CD4-positive, alpha-beta memory T cell (primary cell): ENCODE data around the gene KRT79. TPM values are rescaled to one million over a fixed set of nuclear protein-coding genes. Genes with fewer than 3 reads are reported as not detected.

Experiments
- CTCF ChIA-PET: fragments of 350-600 bp; sonication (Branson Sonifier 250); formaldehyde crosslinking; loops from one replicate; lab custom pipeline; 2021; ENCODE audit warnings: inconsistent platforms; ENCODE audit not compliant: partially characterized antibody; lab: Charles Lee
- POLR2A ChIA-PET: fragments of 350-600 bp; sonication (Branson Sonifier 250); formaldehyde crosslinking; loops from one replicate; lab custom pipeline; 2021; ENCODE audit not compliant: partially characterized antibody; lab: Charles Lee
- DNase-seq, 5 donors: peaks; one replicate each; pipeline versions ENCODE4 v3.0.0 to v3.0.0-alpha.2; 2020 to 2022; ENCODE audit warnings: mixed read lengths in 1 of 5
- H3K27ac ChIP-seq: one replicate; pipeline ENCODE4 v1.7.0; 2013; ENCODE audit warnings: low read depth, low read length
- H3K27me3 ChIP-seq: 2 replicates; pipeline ENCODE4 v1.7.0; 2013; ENCODE audit warnings: mild to moderate bottlenecking, low read length, moderate library complexity; ENCODE audit not compliant: insufficient read depth
- H3K36me3 ChIP-seq: 2 replicates; pipeline ENCODE4 v1.7.0; 2013; ENCODE audit warnings: mild to moderate bottlenecking, low read length, moderate library complexity; ENCODE audit not compliant: insufficient read depth
- H3K4me1 ChIP-seq: 2 replicates; pipeline ENCODE4 v1.7.0; 2013; ENCODE audit warnings: mild to moderate bottlenecking, low read length, moderate library complexity; ENCODE audit not compliant: insufficient read depth
- H3K4me3 ChIP-seq, 2 donors: one replicate each; pipeline ENCODE4 v1.7.0; 2013; ENCODE audit warnings: low read length in 2 of 2, mild to moderate bottlenecking in 1 of 2
- H3K9me3 ChIP-seq, 2 donors: one replicate each; pipeline ENCODE4 v1.7.0; 2013; ENCODE audit warnings: low read length in 2 of 2, control low read depth in 1 of 2; ENCODE audit not compliant: control insufficient read depth in 1 of 2
- H3K27ac Mint-ChIP-seq, 7 donors: one replicate each; pipeline ENCODE4 v1.8.0; 2020 to 2021; ENCODE audit warnings: mixed read lengths in 7 of 7, mild to moderate bottlenecking in 6 of 7, inconsistent platforms in 3 of 7, moderate library complexity in 3 of 7
- H3K27me3 Mint-ChIP-seq, 2 donors: one replicate each; pipeline ENCODE4 v1.8.0; 2020 to 2021; ENCODE audit warnings: mixed read lengths in 2 of 2
- H3K36me3 Mint-ChIP-seq, 2 donors: one replicate each; pipeline ENCODE4 v1.8.0; 2020 to 2021; ENCODE audit warnings: mixed read lengths in 2 of 2, inconsistent platforms in 1 of 2, mild to moderate bottlenecking in 1 of 2
- H3K4me1 Mint-ChIP-seq, 4 donors: one replicate each; pipeline ENCODE4 v1.8.0; 2020 to 2021; ENCODE audit warnings: mixed read lengths in 4 of 4, mild to moderate bottlenecking in 1 of 4
- H3K4me3 Mint-ChIP-seq, 8 donors: one replicate each; pipeline ENCODE4 v1.8.0; 2020 to 2021; ENCODE audit warnings: mixed read lengths in 8 of 8, mild to moderate bottlenecking in 7 of 8, moderate library complexity in 6 of 8, inconsistent platforms in 3 of 8
- H3K9me3 Mint-ChIP-seq, 8 donors: one replicate each; pipeline ENCODE4 v1.8.0; 2020 to 2021; ENCODE audit warnings: mixed read lengths in 8 of 8, mild to moderate bottlenecking in 5 of 8, inconsistent platforms in 3 of 8, moderate library complexity in 1 of 8
- intact Hi-C: fragments of 100-400 bp; cut with micrococcal nuclease; formaldehyde crosslinking; loops from one replicate; pipeline ENCODE4 v1.15.1; 2023
- polyA plus RNA-seq, 2 donors: library from polyadenylated mRNA; unstranded; fragments of 300-500 nt; fragmentation: Illumina TruSeq; gene quantifications; one replicate each; pipeline ENCODE4 v1.2.3, GENCODE V29; 2021
- total RNA-seq, 2 experiments: library from RNA; stranded (reverse); gene quantifications; one replicate each; pipeline ENCODE4 v1.2.3, GENCODE V29; 2021

KRT79 gene
- total and polyA plus RNA-seq, 4 experiments from 2014 or later, result not detected

GRCh38 chr12:52874573-52875435 lies 40.7 kb upstream of the KRT79 start:
- H3K4me1 Mint-ChIP-seq, result peaks cover 10 to 24% (median 16%) of the 10 kb centered on the region in 4 donors
- ChIA-PET POLR2A (interaction anchor here (2.0 kb wide), 1 partner anchor 264 kb away, joined by 11 read pairs; no protein-coding TSS in a partner anchor), CTCF (interaction anchor here (4.0 to 14.4 kb wide), 5 partner anchors 6 to 501 kb away, joined by 23 to 317 read pairs (median 34); partner anchors contain the start of gene KRT74)
- no peak for DNase-seq
- H3K9me3 ChIP-seq, result no peaks in the 10 kb centered on the region
- H3K27ac Mint-ChIP-seq, result peak overlapping the region in 6 of 7 donors; percentile 59 to 87 (median 78)
- peak overlapping the region; percentile 67 to 85 (median 77) for H3K4me3 Mint-ChIP-seq
- peaks cover 0 to 3% (median 0%) of the 10 kb centered on the region in 8 donors for H3K9me3 Mint-ChIP-seq
- intact Hi-C loops, result loop anchor here (5.0 kb wide), 1 partner anchor 548 kb away; no protein-coding TSS in a partner anchor
- H3K4me1 ChIP-seq, result peaks cover 14% of the 10 kb centered on the region
- H3K27me3 ChIP-seq, result no peaks in the 10 kb centered on the region
- H3K27ac ChIP-seq, result no peak overlapping the region
- H3K27me3 Mint-ChIP-seq, result peaks cover 0 to under 1% of the 10 kb centered on the region in 2 donors
- H3K36me3 ChIP-seq, result no peaks in the 10 kb centered on the region
- no peaks in the 10 kb centered on the region for H3K36me3 Mint-ChIP-seq
- H3K4me3 ChIP-seq, result peak overlapping the region in 1 of 2 donors; percentile 41

- Mint-ChIP-seq H3K36me3 (no peaks in the 10 kb centered on the region), H3K27ac (peak overlapping the region in 6 of 7 donors; percentile 68 to 93 (median 86)), H3K4me3 (peak overlapping the region; percentile 73 to 88 (median 82)), H3K27me3 (no peaks in the 10 kb centered on the region), H3K9me3 (peaks cover 0 to 3% (median 0%) of the 10 kb centered on the region in 8 donors), H3K4me1 (peaks cover 10 to 23% (median 15%) of the 10 kb centered on the region in 4 donors)
- ChIA-PET CTCF (interaction anchor here (1.2 to 14.4 kb wide), 6 partner anchors 7 to 546 kb away, joined by 4 to 317 read pairs (median 26); partner anchors contain the start of gene KRT74), POLR2A (interaction anchor here (0.7 to 2.0 kb wide), 2 partner anchors 107 to 263 kb away, joined by 3 to 11 read pairs; no protein-coding TSS in a partner anchor)
- intact Hi-C loops, result loop anchor here (5.0 kb wide), 1 partner anchor 547 kb away; no protein-coding TSS in a partner anchor
- Histone ChIP-seq H3K36me3 (no peaks in the 10 kb centered on the region), H3K9me3 (no peaks in the 10 kb centered on the region), H3K27ac (no peak overlapping the region), H3K4me3 (peak overlapping the region; percentile 17 to 41), H3K27me3 (no peaks in the 10 kb centered on the region), H3K4me1 (peaks cover 13% of the 10 kb centered on the region)
- peak in 4 of 5 donors; percentile 21 to 73 (median 32) for DNase-seq
Observed at GRCh38 chr12:52873832-52874572, 39.9 kb upstream of the KRT79 start.

GRCh38 chr12:52873513-52873831 lies 39.4 kb upstream of the KRT79 start:
- Histone ChIP-seq H3K27me3 (no peaks in the 10 kb centered on the region), H3K4me3 (peak overlapping the region; percentile 17 to 41), H3K27ac (no peak overlapping the region), H3K9me3 (no peaks in the 10 kb centered on the region), H3K4me1 (peaks cover 13% of the 10 kb centered on the region), H3K36me3 (no peaks in the 10 kb centered on the region)
- intact Hi-C loops, result loop anchor here (5.0 kb wide), 1 partner anchor 546 kb away; no protein-coding TSS in a partner anchor
- ChIA-PET CTCF (interaction anchor here (1.2 to 14.4 kb wide), 6 partner anchors 7 to 546 kb away, joined by 4 to 317 read pairs (median 26); partner anchors contain the start of gene KRT74), POLR2A (interaction anchor here (0.7 to 2.0 kb wide), 3 partner anchors 108 to 288 kb away, joined by 3 to 11 read pairs (median 4); no protein-coding TSS in a partner anchor)
- peaks cover 10 to 23% (median 15%) of the 10 kb centered on the region in 4 donors for H3K4me1 Mint-ChIP-seq
- peak overlapping the region in 6 of 7 donors; percentile 57 to 93 (median 82) for H3K27ac Mint-ChIP-seq
- no peak for DNase-seq
- no peaks in the 10 kb centered on the region for H3K27me3 Mint-ChIP-seq
- H3K36me3 Mint-ChIP-seq, result no peaks in the 10 kb centered on the region
- peaks cover 0 to 3% (median 0%) of the 10 kb centered on the region in 8 donors for H3K9me3 Mint-ChIP-seq
- peak overlapping the region; percentile 30 to 88 (median 80) for H3K4me3 Mint-ChIP-seq

- Histone ChIP-seq H3K27ac (no peak overlapping the region), H3K36me3 (no peaks in the 10 kb centered on the region), H3K9me3 (no peaks in the 10 kb centered on the region), H3K4me1 (peaks cover 13% of the 10 kb centered on the region), H3K4me3 (no peak overlapping the region), H3K27me3 (no peaks in the 10 kb centered on the region)
- DNase-seq, result no peak
- intact Hi-C loops, result loop anchor here (5.0 kb wide), 1 partner anchor 546 kb away; no protein-coding TSS in a partner anchor
- H3K9me3 Mint-ChIP-seq, result peaks cover 0 to 3% (median 0%) of the 10 kb centered on the region in 8 donors
- H3K36me3 Mint-ChIP-seq, result no peaks in the 10 kb centered on the region
- H3K27me3 Mint-ChIP-seq, result no peaks in the 10 kb centered on the region
- peak overlapping the region in 6 of 8 donors; percentile 12 to 88 (median 72) for H3K4me3 Mint-ChIP-seq
- H3K4me1 Mint-ChIP-seq, result peaks cover 10 to 24% (median 16%) of the 10 kb centered on the region in 4 donors
- ChIA-PET CTCF (interaction anchor here (1.2 to 14.4 kb wide), 6 partner anchors 8 to 545 kb away, joined by 4 to 317 read pairs (median 26); partner anchors contain the start of gene KRT74), POLR2A (interaction anchor here (1.0 to 2.0 kb wide), 2 partner anchors 262 to 287 kb away, joined by 4 to 11 read pairs; no protein-coding TSS in a partner anchor)
- H3K27ac Mint-ChIP-seq, result peak overlapping the region in 3 of 7 donors; percentile 32 to 93 (median 93)
Observed at GRCh38 chr12:52872644-52873389, 38.7 kb upstream of the KRT79 start.

GRCh38 chr12:52871291-52872039 lies 37.4 kb upstream of the KRT79 start:
- intact Hi-C loops, result loop anchor here (5.0 kb wide), 1 partner anchor 544 kb away; no protein-coding TSS in a partner anchor
- Histone ChIP-seq H3K27me3 (no peaks in the 10 kb centered on the region), H3K27ac (no peak overlapping the region), H3K4me1 (peaks cover 21% of the 10 kb centered on the region), H3K4me3 (no peak overlapping the region), H3K9me3 (no peaks in the 10 kb centered on the region), H3K36me3 (no peaks in the 10 kb centered on the region)
- Mint-ChIP-seq H3K4me3 (no peak overlapping the region), H3K4me1 (peaks cover 15 to 34% (median 26%) of the 10 kb centered on the region in 4 donors), H3K27me3 (no peaks in the 10 kb centered on the region), H3K27ac (peak overlapping the region in 3 of 7 donors; percentile 48 to 68 (median 68)), H3K36me3 (no peaks in the 10 kb centered on the region), H3K9me3 (peaks cover 0 to 3% (median 0%) of the 10 kb centered on the region in 8 donors)
- CTCF ChIA-PET, result interaction anchor here (0.7 to 6.8 kb wide), 12 partner anchors 9 to 499 kb away, joined by 3 to 165 read pairs (median 4); partner anchors contain the start of gene KRT1
- DNase-seq, result no peak
- POLR2A ChIA-PET, result interaction anchor here (1.1 kb wide), 1 partner anchor 288 kb away, joined by 3 read pairs; no protein-coding TSS in a partner anchor
